ENCODE results near the gene CNNM1.

The CNNM1 gene

GRCh38 chr10:99337901-99338300, 8.7 kb downstream of the CNNM1 start:
- no peak for DNase-seq (ENCODE audit: low spot score)

DNA sequence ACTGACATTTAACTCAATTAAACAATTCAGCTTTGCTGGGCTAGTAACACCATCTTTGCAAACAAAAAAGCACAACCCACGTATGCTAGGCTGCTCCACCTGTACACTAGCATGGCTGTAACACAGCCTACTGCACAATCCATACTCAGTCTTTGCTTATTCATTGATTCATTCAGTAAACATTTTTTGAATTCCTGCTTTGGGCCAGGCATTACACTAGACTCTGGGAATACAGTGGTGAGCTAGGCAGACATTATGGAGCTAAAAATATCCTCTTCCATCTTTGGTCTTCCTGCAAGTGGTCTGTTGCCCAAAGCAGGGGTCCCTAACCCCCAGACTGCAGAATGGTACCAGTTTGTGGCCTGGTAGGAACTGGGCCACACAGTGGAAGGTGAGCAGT, 9.9 kb downstream of the CNNM1 start:
- peak; percentile 57 for DNase-seq (ENCODE audit: low spot score)

DNA sequence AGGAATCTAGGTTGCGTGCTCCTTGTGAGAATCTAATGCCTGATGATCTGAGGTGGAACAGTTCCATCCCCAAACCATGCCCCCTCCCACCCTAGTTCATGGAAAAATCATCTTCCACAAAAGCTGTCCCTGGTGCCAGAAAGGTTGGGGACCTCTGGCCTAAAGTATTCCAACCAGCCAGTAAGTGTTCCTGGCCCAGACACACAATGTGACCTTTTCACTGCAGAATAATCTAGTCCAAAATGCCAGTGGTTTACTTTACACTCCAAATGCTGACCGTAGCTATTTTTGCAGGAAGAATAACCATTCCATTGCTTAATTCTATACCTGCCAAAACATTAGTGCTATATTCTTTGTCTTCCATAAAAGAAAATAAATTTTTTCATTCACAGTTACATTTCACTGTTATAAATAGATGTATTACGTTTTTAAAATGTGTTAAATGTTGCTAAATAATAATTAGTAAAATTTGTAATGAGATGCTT, 10.4 kb downstream of the CNNM1 start:
- DNase-seq (ENCODE audit: low spot score) = no peak

DNA sequence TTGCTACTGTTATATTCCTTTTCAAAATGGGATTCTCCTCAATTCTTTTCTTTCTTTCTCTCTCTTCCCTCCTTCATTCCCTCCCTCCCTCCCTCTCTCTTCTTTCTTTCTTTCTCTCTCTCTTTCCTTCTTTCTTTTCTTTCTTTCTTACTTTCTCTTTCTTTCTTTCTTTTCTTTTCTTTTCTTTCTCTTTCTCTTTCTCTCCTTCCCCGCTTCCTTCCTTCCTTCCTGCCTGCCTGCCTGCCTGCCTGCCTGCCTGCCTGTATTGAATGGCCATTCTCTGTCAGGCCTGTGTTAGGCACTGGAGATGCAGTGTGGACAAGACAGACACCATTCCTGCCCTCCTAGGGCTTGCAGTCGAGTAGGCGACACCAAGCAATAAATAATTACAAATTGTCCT, 11.5 kb downstream of the CNNM1 start:
- no peak for DNase-seq (ENCODE audit: low spot score)

- DNase-seq (ENCODE audit: low spot score) = no peak
These were observed 12.1 kb downstream of the CNNM1 start for GRCh38 chr10:99341248-99341647.

- peak; percentile 63 for DNase-seq (ENCODE audit: low spot score)
These were observed 12.8 kb downstream of the CNNM1 start for GRCh38 chr10:99341860-99342490.

DNA sequence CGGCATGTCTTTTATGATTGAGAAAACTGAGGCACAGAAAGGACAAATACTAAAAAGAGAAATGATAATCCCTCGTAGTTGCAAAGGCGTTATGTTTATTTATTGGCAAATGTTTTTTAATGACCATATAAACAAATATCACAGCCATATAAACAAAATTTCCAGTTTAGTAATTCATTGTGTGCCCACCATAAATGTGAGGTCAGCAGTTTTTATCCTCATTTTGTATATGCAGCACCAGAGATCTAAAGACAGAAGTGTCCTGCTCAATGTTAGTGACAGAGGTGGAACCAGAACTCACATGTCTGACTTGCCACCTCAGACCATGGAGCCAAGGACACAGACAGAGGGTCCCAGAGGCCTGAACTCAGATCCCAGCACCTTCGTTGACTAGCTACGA, 14.1 kb downstream of the CNNM1 start:
- DNase-seq (ENCODE audit: low spot score) = no peak

GRCh38 chr10:99344715-99345114, 15.6 kb downstream of the CNNM1 start:
- no peak for DNase-seq (ENCODE audit: low spot score)

DNA sequence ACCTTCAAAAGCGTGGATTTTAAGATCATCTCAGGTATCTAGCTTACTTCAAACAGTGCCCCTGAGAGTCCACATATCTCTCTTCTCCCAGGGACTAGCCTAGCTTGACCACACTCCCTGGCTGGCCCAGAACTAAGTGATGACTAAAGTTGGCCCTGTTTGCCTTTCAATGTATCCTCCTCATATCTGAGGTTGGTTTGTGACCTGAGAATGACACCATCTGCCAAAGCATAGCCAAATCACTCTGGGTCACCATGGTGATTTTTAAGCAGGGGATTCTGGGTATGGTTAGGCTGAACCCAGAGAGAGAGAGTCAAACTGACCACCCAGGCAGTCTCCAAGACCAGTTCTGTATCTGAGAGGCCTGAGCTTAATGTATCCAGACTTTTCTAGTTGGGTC, 16.2 kb downstream of the CNNM1 start:
- no peak for DNase-seq (ENCODE audit: low spot score)

- peak; percentile 20 for DNase-seq (ENCODE audit: low spot score)
These were observed 17.1 kb downstream of the CNNM1 start for GRCh38 chr10:99346247-99346646.

GRCh38 chr10:99347672-99348071, 18.5 kb downstream of the CNNM1 start:
- no peak for DNase-seq (ENCODE audit: low spot score)

- DNase-seq (ENCODE audit: low spot score) = no peak
These were observed 24.0 kb downstream of the CNNM1 start for GRCh38 chr10:99353182-99353581.

DNA sequence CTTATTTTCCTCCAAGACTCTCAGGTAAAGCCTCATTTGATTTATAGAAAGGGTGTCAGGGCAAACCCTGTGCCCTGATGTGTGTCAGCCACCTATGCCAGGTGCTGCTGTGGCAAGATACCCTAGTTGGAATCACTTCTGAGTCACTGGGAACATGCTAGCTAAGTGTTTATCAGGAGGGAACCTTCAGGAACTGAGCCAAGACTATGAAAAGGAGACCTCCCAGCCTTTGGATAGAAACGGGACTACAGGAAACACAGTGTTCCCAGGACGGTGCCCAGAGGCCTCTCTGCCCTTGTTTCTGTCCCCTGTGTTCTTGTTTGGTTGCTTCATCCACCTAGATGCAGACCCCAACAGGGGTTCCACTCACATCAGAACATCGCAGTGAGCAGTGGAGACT, 28.5 kb downstream of the CNNM1 start:
- no peak for DNase-seq (ENCODE audit: low spot score)

- no peak for DNase-seq (ENCODE audit: low spot score)
These were observed 28.9 kb downstream of the CNNM1 start for GRCh38 chr10:99358101-99358500.

DNA sequence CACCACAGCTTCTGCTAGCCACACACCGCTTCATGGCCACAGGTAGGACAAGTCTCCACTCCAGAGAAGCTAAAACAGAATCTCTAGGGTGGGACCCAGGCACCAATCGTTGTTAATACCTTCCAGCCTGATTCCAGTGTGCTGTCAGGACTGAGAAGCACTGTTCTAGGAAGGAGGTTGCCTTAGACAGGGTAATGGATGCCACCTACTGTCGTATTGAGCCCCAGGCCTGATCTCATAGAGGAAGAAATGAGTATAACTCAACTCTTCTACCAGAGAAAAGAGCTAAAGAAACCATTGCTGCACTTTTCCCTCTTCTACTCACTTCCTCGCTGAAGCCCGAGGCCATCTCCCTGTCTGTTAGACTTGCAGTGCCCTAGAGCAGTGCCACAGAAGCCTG, 31.8 kb downstream of the CNNM1 start:
- DNase-seq (ENCODE audit: low spot score) = no peak

- DNase-seq (ENCODE audit: low spot score) = no peak
These were observed 35.0 kb downstream of the CNNM1 start for GRCh38 chr10:99364125-99364524.

GRCh38 chr10:99365311-99365710, 36.2 kb downstream of the CNNM1 start:
- no peak for DNase-seq (ENCODE audit: low spot score)

DNA sequence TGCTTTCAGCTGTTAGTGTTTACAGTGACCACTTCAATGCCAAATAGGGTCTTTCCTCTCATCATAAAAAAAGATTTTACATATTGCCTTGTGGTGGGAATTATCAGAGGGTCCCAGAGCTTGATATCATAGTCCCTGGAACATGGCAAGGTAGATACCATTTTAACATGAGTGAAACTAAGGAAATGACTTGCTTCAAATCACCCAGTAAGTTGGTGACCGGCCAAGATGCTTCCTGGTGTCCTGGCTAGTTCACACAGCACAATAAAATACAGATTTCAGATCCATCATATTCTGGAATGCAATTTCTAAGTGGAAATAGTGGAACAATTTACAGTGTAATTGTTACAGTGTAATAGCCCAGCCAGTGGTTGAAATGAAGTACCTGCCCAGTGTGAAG, 36.6 kb downstream of the CNNM1 start:
- DNase-seq (ENCODE audit: low spot score) = no peak

- no peak for DNase-seq (ENCODE audit: low spot score)
These were observed 37.5 kb downstream of the CNNM1 start for GRCh38 chr10:99366666-99367065.

DNA sequence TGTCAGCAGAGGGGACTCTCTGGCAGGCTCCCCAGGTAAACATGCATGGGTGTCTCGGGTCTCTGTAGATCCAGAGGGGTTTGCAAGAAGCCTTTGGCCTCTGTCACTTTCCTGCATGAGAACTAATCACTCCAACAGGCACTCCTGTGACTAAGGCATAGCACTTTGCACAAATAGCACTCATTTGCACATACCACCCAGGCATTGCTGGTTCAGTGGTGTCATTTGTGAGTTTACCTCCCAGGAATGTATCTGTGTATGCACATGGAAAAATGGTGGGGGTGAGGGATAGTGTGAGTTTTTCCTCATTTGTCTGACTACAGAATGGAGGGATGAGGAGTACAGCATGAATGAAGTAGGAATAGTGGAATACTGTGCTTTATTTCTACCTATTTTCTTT, 39.5 kb downstream of the CNNM1 start:
- DNase-seq (ENCODE audit: low spot score) = no peak

DNA sequence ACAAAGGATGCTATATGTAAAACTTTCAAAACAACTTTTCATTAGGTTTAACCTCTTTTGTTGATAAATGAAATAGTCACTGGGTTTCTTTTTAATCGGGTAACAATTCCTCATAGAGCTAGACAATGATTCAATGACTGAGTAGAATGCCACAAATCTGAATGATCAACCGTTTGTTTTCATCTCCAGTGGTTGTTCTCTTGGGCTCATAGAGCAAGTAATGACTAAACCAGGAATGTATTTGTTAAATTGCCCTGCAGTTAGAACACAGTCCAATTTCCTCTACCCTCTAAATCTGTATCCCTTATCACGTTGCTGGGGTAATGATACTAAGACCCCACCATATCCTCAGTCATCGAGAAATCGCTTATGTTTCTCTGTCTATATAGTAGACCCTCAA, 40.0 kb downstream of the CNNM1 start:
- no peak for DNase-seq (ENCODE audit: low spot score)

- DNase-seq (ENCODE audit: low spot score) = no peak
These were observed 40.4 kb downstream of the CNNM1 start for GRCh38 chr10:99369551-99369950.

GRCh38 chr10:99370993-99371392, 41.8 kb downstream of the CNNM1 start:
- no peak for DNase-seq (ENCODE audit: low spot score)

- DNase-seq (ENCODE audit: low spot score) = no peak
These were observed 43.6 kb downstream of the CNNM1 start for GRCh38 chr10:99372546-99373271.
